Measurements from ENCODE around the gene KRT78.

DNA sequence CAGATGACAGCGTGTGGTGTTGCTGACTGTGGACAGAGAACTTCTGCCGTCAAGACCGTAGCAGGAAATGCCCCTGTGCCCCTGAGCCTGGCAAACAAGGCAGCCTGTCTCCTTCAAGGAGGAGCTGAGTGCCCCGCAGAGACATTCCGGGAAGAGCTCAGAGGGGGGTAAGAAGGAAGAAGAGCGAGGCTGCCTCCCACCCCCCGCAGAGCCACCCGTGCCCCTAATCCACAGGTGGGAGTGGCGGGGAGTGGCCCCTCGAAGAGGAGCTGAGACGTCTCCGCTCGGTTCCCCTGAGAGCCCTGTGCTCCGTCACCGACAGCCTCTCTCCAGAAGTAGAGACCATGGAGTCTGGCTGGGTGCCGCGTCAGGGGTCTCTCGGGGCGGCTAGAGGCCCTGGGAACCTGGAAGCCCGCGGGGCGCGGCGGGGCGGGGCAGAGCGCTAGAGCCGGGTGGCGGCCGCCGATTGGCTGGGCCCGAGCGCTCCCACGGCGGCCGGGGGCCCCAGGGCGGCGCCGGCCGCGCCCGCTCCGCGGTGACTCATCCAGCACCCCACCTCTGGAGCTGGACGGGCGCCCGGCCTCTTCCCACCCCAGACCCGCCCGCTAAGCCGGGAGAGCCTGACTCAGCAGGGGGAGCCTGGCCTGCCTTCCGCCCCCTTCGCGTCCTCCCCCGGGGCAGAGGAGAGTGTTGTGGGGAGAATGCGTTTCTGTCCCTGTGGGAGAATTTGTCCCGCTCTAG, 25.2 kb upstream of the KRT78 start:
- no peak for TF ChIP-seq CTCF (IDR thresholded peaks at IDR 0.05; ENCODE audit: low read depth, low read length)
- no peak for TF ChIP-seq EZH2phosphoT487 (IDR thresholded peaks at IDR 0.05; ENCODE audit: low read depth)
